Fibroblast of lung (primary cell): ENCODE results near the gene VAC14. TPM values are rescaled to one million over a fixed set of nuclear protein-coding genes. Genes with fewer than 3 reads are reported as not detected.
A peak's percentile ranks its signal among the peaks of the same experiment; 100 is the strongest.

Experiments used
- DNase-seq, 2 donors: peaks; one replicate each; pipeline versions ENCODE4 v3.0.0 to v3.0.0-alpha.2; 2010; ENCODE audit warnings: low read depth in 2 of 2
- H2AFZ ChIP-seq: 2 replicates; pipeline ENCODE4 v1.5.1; 2012; ENCODE audit warnings: low read length, control low read depth, inconsistent platforms
- H3K27ac ChIP-seq: 2 replicates; pipeline ENCODE4 v1.5.1; 2011; ENCODE audit warnings: low read length, control low read depth; ENCODE audit not compliant: insufficient read depth
- H3K27me3 ChIP-seq: 2 replicates; pipeline ENCODE4 v1.5.1; 2011; ENCODE audit warnings: mild to moderate bottlenecking, low read length; ENCODE audit not compliant: control insufficient read depth, insufficient read depth
- H3K36me3 ChIP-seq: 2 replicates; pipeline ENCODE4 v1.5.1; 2011; ENCODE audit warnings: low read length; ENCODE audit not compliant: control insufficient read depth, insufficient read depth
- H3K4me1 ChIP-seq: 2 replicates; pipeline ENCODE4 v1.5.1; 2011; ENCODE audit warnings: low read length; ENCODE audit not compliant: control insufficient read depth, insufficient read depth; ENCODE audit errors: extremely low read depth
- H3K4me2 ChIP-seq: 2 replicates; pipeline ENCODE4 v1.5.1; 2011; ENCODE audit warnings: low read length, control low read depth; ENCODE audit not compliant: insufficient read depth; ENCODE audit errors: extremely low read depth
- H3K4me3 ChIP-seq, 4 experiments: fragments of 200-600 bp in 1 of 4; sonication (generic) in 1 of 4; replicated peaks in 1 of 4; 2 replicates each; pipeline ENCODE4 v1.5.1; 2011 to 2016; ENCODE audit warnings: low read length in 4 of 4, low read depth in 3 of 4, mild to moderate bottlenecking in 3 of 4, control low read depth in 2 of 4, inconsistent platforms in 1 of 4, mixed read lengths in 1 of 4; ENCODE audit not compliant: insufficient read depth in 1 of 4; ENCODE audit errors: control extremely low read depth in 1 of 4
- H3K79me2 ChIP-seq: 2 replicates; pipeline ENCODE4 v1.5.1; 2012; ENCODE audit warnings: mild to moderate bottlenecking, low read length, inconsistent platforms; ENCODE audit not compliant: control insufficient read depth, insufficient read depth
- H3K9ac ChIP-seq: 2 replicates; pipeline ENCODE4 v1.5.1; 2011; ENCODE audit warnings: mild to moderate bottlenecking, low read length, control low read depth; ENCODE audit not compliant: insufficient read depth
- H3K9me3 ChIP-seq: 2 replicates; pipeline ENCODE4 v1.5.1; 2012; ENCODE audit warnings: low read depth, low read length; ENCODE audit not compliant: control insufficient read depth, insufficient read depth
- H4K20me1 ChIP-seq: 2 replicates; pipeline ENCODE4 v1.5.1; 2011; ENCODE audit warnings: low read length; ENCODE audit not compliant: control insufficient read depth, insufficient read depth; ENCODE audit errors: extremely low read depth
- CTCF ChIP-seq, 2 donors: IDR thresholded peaks in 1 of 2; conservative IDR thresholded peaks in 1 of 2; 1 replicate in 1 of 2; 2 replicates in 1 of 2; pipeline ENCODE4 v1.5.1; 2011 to 2012; ENCODE audit warnings: low read length in 2 of 2, control low read depth in 1 of 2, inconsistent platforms in 1 of 2, low read depth in 1 of 2, mild to moderate bottlenecking in 1 of 2
- EZH2 ChIP-seq: IDR thresholded peaks from 2 replicates; pipeline ENCODE4 v1.5.1; 2012; ENCODE audit warnings: low read length, control low read depth, mild to moderate bottlenecking; ENCODE audit errors: missing control alignments
- polyA plus RNA-seq, 2 donors: library from polyadenylated mRNA; depleted of rRNA in 1 of 2; stranded (reverse) in 1 of 2; unstranded in 1 of 2; fragments of >200 nt; gene quantifications; 2 replicates each; pipeline ENCODE4 v1.2.1, GENCODE V29; 2011 to 2012; ENCODE audit warnings: missing spikeins in 1 of 2
- total RNA-seq: library from RNA; depleted of rRNA; stranded (reverse); fragments of >200 nt; gene quantifications from 2 replicates; pipeline ENCODE4 v1.2.1, GENCODE V29; 2014

Gene VAC14
- total and polyA plus RNA-seq, 2 donors (not counting 1 experiment from before 2014, with no cell fraction given) = 25.0 to 29.2 TPM

DNA sequence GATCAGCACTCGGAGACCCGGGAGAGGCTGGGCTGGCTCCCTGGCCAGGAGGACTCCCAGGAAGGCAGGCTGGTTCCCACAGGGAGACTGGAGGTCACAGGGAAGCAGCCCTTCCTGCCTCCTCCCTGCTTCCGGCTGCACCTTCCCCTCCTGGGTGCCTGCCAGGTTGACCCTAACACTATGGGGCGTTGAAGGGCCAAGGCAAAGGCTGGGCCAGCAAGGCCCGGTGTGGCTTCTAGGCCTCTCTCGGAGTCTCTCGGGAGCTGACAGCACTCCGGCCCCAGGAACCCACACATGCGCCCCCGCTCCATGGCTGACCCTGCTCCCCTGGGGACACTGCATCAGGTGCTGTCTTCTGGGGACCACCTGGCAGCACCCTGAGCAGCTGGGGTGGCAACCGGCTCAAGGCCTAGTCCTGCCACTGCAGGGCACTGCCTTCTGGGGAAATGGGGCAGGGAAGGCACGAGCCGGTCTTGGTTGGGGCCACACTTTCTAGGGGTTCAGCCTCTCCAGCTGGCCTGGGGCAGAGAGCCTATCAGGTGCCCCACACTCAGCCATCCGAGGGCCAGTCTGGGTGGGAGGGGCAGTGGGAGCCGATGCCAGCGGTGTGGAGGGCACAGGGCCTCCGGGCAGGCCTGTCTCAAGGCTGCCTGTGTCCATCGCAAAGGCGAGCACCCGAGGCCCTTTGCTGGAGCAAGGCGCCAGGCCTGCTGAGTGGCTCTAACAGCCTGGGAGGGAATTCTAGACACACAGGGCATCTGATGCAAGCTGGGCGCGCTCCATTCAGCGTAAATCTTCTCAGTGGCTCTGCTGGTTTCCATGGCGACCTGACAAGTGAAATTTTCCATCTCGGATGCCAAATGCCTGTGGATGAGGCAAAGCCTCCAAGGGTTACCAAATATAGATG lies 109.5 kb downstream of the VAC14 start:
- Histone ChIP-seq H3K27ac (peak overlapping the region; percentile 98), H3K4me1 (peaks cover 74% of the 10 kb centered on the region), H3K36me3 (no peaks in the 10 kb centered on the region), H3K4me3 (no peak overlapping the region), H3K4me2 (no peak overlapping the region), H3K9me3 (no peaks in the 10 kb centered on the region), H2AFZ (no peak overlapping the region), H3K79me2 (peaks cover 1% of the 10 kb centered on the region), H4K20me1 (no peaks in the 10 kb centered on the region), H3K9ac (peak overlapping the region; percentile 85), H3K27me3 (no peaks in the 10 kb centered on the region)
- TF ChIP-seq EZH2 = no peak
- no peak for TF ChIP-seq CTCF (conservative IDR thresholded peaks at IDR 0.05 in 1 of 2, IDR thresholded peaks at IDR 0.05 in 1 of 2; ENCODE audit: low read depth in 1 of 2, low read length in 2 of 2)
- DNase-seq = peak; percentile 97 to 100

DNA sequence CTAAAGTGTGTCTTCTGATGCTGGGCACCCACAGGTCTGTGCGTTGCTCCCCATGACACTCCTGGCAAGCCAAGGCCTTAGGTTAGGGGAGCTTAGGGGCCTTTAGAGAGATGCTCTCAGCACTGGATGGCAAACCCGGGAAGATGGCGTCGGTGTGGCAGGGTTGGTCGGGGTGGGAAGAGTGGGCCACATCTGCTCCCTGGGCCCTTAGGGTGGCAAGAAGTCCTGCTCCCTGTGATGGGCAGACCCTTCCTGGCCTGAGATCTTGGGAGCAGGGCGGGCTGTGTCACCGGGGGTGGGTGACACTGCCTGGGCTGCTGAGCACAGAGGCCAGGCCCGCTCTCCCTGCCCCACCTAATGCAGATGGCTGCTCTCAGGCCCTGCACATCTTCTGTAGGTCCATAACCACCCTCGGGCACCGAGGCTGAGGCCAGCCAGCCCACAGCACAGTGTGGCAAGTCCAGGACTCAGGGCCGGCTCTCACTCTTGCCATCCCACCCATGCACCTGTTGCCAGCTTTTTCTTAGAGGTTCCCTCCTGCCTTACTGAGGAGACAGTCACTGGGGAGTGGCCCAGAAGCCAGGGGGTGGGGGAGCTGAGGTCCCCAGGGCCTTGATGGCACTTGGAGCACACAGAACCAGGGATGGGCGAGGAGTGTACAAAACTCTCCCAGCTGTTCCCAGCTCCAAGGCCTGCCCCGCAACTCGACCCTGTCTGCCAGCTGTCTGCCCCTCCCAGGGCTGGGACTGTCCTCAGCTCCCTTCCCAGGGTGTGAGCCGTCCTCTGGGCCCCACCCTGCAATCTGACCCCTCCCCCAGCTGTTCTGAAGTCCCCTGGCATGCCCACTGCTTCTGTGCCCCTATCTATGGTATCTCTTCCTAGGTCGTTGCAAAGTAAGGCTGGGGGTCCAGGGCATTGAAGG lies 110.7 kb downstream of the VAC14 start:
- Histone ChIP-seq H4K20me1 (no peaks in the 10 kb centered on the region), H3K79me2 (peaks cover 6% of the 10 kb centered on the region), H3K9ac (peak overlapping the region; percentile 43), H2AFZ (no peak overlapping the region), H3K9me3 (no peaks in the 10 kb centered on the region), H3K27me3 (no peaks in the 10 kb centered on the region), H3K4me2 (no peak overlapping the region), H3K27ac (peak overlapping the region; percentile 98), H3K4me3 (no peak overlapping the region), H3K4me1 (peaks cover 73% of the 10 kb centered on the region), H3K36me3 (no peaks in the 10 kb centered on the region)
- TF ChIP-seq EZH2 = no peak
- peak in 1 of 2 donors; percentile 50 for DNase-seq

DNA sequence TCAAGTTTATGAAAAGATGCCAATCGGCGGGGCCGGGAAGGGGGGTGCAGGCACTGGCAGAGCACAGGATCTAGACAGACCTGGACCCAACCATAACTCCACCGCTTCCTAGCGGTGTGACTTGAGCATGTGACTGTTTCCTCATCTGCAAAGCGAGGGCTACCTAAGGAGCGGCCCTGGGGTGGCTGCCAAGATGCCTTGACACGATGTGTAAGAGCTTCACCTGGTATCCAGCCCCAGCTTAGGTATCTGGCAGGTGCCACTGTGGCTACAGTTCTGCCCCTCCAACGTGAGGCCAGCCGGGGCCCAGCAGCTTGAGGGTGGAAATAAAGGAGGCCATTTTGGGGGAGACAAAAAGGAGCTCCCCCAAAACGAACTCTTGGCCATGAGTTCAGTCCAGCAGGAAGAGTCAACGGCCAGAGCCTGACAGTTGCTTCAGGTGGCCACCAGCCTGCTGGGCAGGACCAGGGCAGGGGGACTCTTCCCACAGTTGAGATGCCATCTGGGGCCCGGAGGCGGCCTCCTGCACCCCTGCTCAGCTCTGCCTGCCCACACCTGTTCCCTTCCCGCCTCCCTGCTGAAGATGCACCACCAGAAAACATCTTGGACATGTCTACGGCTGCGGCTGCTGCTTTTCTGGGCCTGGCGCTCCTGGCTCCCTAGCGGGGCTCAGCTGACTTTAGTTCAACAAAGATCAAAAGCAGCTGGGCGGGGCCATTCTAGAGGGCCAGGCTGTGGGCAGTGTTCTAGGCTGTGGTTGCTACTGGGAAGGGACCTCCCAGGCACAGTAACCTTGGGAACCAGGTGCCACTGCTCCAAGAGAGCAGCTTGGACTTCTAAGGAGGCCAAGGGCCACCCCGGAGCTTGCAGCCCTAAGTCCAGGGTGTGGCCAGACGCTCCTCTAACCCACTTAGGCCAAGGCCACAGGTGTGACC lies 111.7 kb downstream of the VAC14 start:
- H3K4me1 ChIP-seq = peaks cover 66% of the 10 kb centered on the region
- peak overlapping the region; percentile 80 for H3K27ac ChIP-seq
- DNase-seq = no peak

More for the DNA sequence above, 111.7 kb downstream of the VAC14 start:
- Histone ChIP-seq H2AFZ (no peak overlapping the region), H4K20me1 (no peaks in the 10 kb centered on the region), H3K9ac (peak overlapping the region; percentile 5), H3K9me3 (no peaks in the 10 kb centered on the region), H3K79me2 (peaks cover 15% of the 10 kb centered on the region), H3K4me2 (no peak overlapping the region), H3K36me3 (peaks cover 1% of the 10 kb centered on the region), H3K4me3 (no peak overlapping the region), H3K27me3 (no peaks in the 10 kb centered on the region)
- no peak for TF ChIP-seq CTCF (conservative IDR thresholded peaks at IDR 0.05 in 1 of 2, IDR thresholded peaks at IDR 0.05 in 1 of 2; ENCODE audit: low read depth in 1 of 2, low read length in 2 of 2)
